Transverse colon (tissue), 4 donors: Measurements from ENCODE around the gene DENND1A. TPM values are rescaled to one million over a fixed set of nuclear protein-coding genes. Genes with fewer than 3 reads are reported as not detected.

ENCODE experiments used
- DNase-seq: peaks from one replicate; pipeline ENCODE4 v3.0.0-alpha.2; 2019
- H3K27ac ChIP-seq, 4 donors: fragments of 200-600 bp; sonication (generic); 2 replicates each; pipeline ENCODE4 v1.5.1; 2016 to 2018; ENCODE audit warnings: inconsistent platforms in 4 of 4
- H3K27me3 ChIP-seq: fragments of 200-600 bp; sonication (generic); 2 replicates; pipeline ENCODE4 v1.5.1; 2017; ENCODE audit warnings: inconsistent platforms
- H3K36me3 ChIP-seq, 4 donors: fragments of 200-600 bp; sonication (generic); 2 replicates each; pipeline ENCODE4 v1.5.1; 2017 to 2019; ENCODE audit warnings: inconsistent platforms in 4 of 4
- H3K4me1 ChIP-seq, 4 donors: fragments of 200-600 bp; sonication (generic); 2 replicates each; pipeline ENCODE4 v1.5.1; 2017 to 2020; ENCODE audit warnings: inconsistent platforms in 4 of 4
- H3K4me3 ChIP-seq, 4 donors: fragments of 200-600 bp; sonication (generic); 1 replicate in 1 of 4; 2 replicates in 3 of 4; pipeline versions ENCODE4 v1.5.1 to v1.6.1; 2017 to 2019; ENCODE audit warnings: inconsistent platforms in 4 of 4
- H3K9me3 ChIP-seq, 2 donors: fragments of 200-600 bp; sonication (generic); 2 replicates each; pipeline ENCODE4 v1.5.1; 2017 to 2019; ENCODE audit warnings: inconsistent platforms in 2 of 2
- CTCF ChIP-seq, 5 experiments: fragments of 200-600 bp in 3 of 5; fragments of 450-650 bp in 2 of 5; sonication (generic) in 3 of 5; IDR thresholded peaks; 1 replicate in 2 of 5; 2 replicates in 3 of 5; pipeline ENCODE4 v1.5.1; 2016 to 2017; ENCODE audit warnings: antibody characterized with exemption in 5 of 5, inconsistent platforms in 3 of 5, mild to moderate bottlenecking in 2 of 5, moderate library complexity in 1 of 5
- EP300 ChIP-seq: sonication (generic); formaldehyde crosslinking; IDR thresholded peaks from one replicate; pipeline ENCODE4 v1.6.1; 2017; ENCODE audit warnings: antibody characterized with exemption, low read depth
- POLR2A ChIP-seq: fragments of 450-650 bp; IDR thresholded peaks from one replicate; pipeline ENCODE4 v1.6.1; 2016; ENCODE audit warnings: antibody characterized with exemption, mild to moderate bottlenecking, moderate library complexity
- POLR2AphosphoS5 ChIP-seq, 3 donors: sonication (generic); formaldehyde crosslinking; IDR thresholded peaks; one replicate each; pipeline ENCODE4 v1.6.1; 2016; ENCODE audit warnings: antibody characterized with exemption in 3 of 3
- WGBS, 2 donors: methylation state at CpG; one replicate each; pipeline ENCODE4 v1.1.5; 2018; ENCODE audit warnings: low coverage in 1 of 2; 5-methylcytosine and 5-hydroxymethylcytosine counted together
- in situ Hi-C, 4 donors: fragments of 200-750 bp; cut with MboI; loops; one replicate each; pipeline versions ENCODE4 v1.15.0 to v1.15.1; 2017; ENCODE audit warnings: low sequenced_read_pairs in 3 of 4, low pct_ligation_motif_present in 1 of 4, low pct_unique_long_range_greater_than_20kb in 1 of 4
- intact Hi-C: fragments of 100-400 bp; cut with DNase I; formaldehyde crosslinking; loops from one replicate; pipeline ENCODE4 v1.15.1; 2023; ENCODE audit warnings: low total_unique reads
- total RNA-seq, 4 donors: library from RNA; depleted of rRNA; stranded (reverse); fragments of >200 nt; gene quantifications; one replicate each; pipeline ENCODE4 v1.1.0, GENCODE V29; 2016

Gene DENND1A
- total RNA-seq, 4 donors from 2014 or later, result 12.5 to 78.6 (median 40.0) TPM

- Histone ChIP-seq H3K27me3 (peaks cover 18% of the 10 kb centered on the region), H3K4me1 (no peaks in the 10 kb centered on the region), H3K9me3 (no peaks in the 10 kb centered on the region), H3K4me3 (no peak overlapping the region), H3K36me3 (no peaks in the 10 kb centered on the region), H3K27ac (no peak overlapping the region)
- intact Hi-C loops (no loop called here), in situ Hi-C loops (no loop called here)
- no peak for DNase-seq
- WGBS, 2 donors, result 67 to 69% methylated on average over 4 to 9 of the region's 9 CpGs
- TF ChIP-seq POLR2A, result no peak
- TF ChIP-seq POLR2AphosphoS5 (IDR thresholded peaks at IDR 0.05), result no peak
- TF ChIP-seq CTCF (IDR thresholded peaks at IDR 0.05), result no peak
- TF ChIP-seq EP300, result no peak
Observed at GRCh38 chr9:123954518-123955280, 24.8 kb upstream of the DENND1A start.

GRCh38 chr9:123952641-123953495 lies 22.9 kb upstream of the DENND1A start:
- no peak overlapping the region for H3K27ac ChIP-seq
- H3K4me1 ChIP-seq, result no peaks in the 10 kb centered on the region
- H3K27me3 ChIP-seq, result peaks cover 13% of the 10 kb centered on the region
- DNase-seq, result no peak
- TF ChIP-seq POLR2A, result no peak
- TF ChIP-seq CTCF (IDR thresholded peaks at IDR 0.05), result no peak
- no peak for TF ChIP-seq POLR2AphosphoS5 (IDR thresholded peaks at IDR 0.05)
- TF ChIP-seq EP300, result no peak
- intact Hi-C loops, result no loop called here
- in situ Hi-C loops, result no loop called here
- no peaks in the 10 kb centered on the region for H3K9me3 ChIP-seq
- H3K4me3 ChIP-seq, result no peak overlapping the region
- WGBS, 2 donors, result 73 to 81% methylated on average over 4 to 9 of the region's 9 CpGs
- no peaks in the 10 kb centered on the region for H3K36me3 ChIP-seq

- no peak for DNase-seq
- intact Hi-C loops (no loop called here), in situ Hi-C loops (no loop called here)
- whole genome bisulfite sequencing, 2 donors, result 20 to 21% methylated on average over 2 to 3 of the region's 3 CpGs
- H3K27me3 ChIP-seq, result peaks cover 8% of the 10 kb centered on the region
- no peaks in the 10 kb centered on the region for H3K9me3 ChIP-seq
- peaks cover 0 to 4% (median 0%) of the 10 kb centered on the region in 4 donors for H3K4me1 ChIP-seq
- H3K36me3 ChIP-seq, result no peaks in the 10 kb centered on the region
- no peak overlapping the region for H3K27ac ChIP-seq
- TF ChIP-seq EP300 (no peak), CTCF (IDR thresholded peaks at IDR 0.05) (no peak), POLR2AphosphoS5 (IDR thresholded peaks at IDR 0.05) (no peak), POLR2A (no peak)
- H3K4me3 ChIP-seq, result no peak overlapping the region
Observed at GRCh38 chr9:123948286-123948685, 18.4 kb upstream of the DENND1A start.

- peaks cover 0 to 8% (median under 1%) of the 10 kb centered on the region in 4 donors for H3K4me1 ChIP-seq
- in situ Hi-C loops, result no loop called here
- no peak overlapping the region for H3K27ac ChIP-seq
- DNase-seq, result no peak
- no peak overlapping the region for H3K4me3 ChIP-seq
- no peaks in the 10 kb centered on the region for H3K36me3 ChIP-seq
- 98 to 100% methylated on average over 1 to 2 of the region's 2 CpGs for WGBS, 2 donors
- H3K27me3 ChIP-seq, result peaks cover 5% of the 10 kb centered on the region
- no peak for TF ChIP-seq CTCF (IDR thresholded peaks at IDR 0.05)
- TF ChIP-seq EP300, result no peak
- TF ChIP-seq POLR2AphosphoS5 (IDR thresholded peaks at IDR 0.05), result no peak
- no peak for TF ChIP-seq POLR2A
- intact Hi-C loops, result no loop called here
- no peaks in the 10 kb centered on the region for H3K9me3 ChIP-seq
Observed at GRCh38 chr9:123947326-123947725, 17.4 kb upstream of the DENND1A start.
